IMR-90 (cell line): Measurements from ENCODE around the gene ADAP1. TPM values are rescaled to one million over a fixed set of nuclear protein-coding genes. Genes with fewer than 3 reads are reported as not detected.
"Not testable (repeated sequence)": the region's sequence is repeated elsewhere in the genome, so short reads cannot be mapped to it uniquely, and the experiment has no call there.

Experiments used
- ATAC-seq: fragments of 200-7000 bp; cut with Tn5 transposase; 2 replicates; pipeline ENCODE4 v1.9.1; 2020; ENCODE audit warnings: low read depth, mild to moderate bottlenecking, moderate library complexity
- BruUV-seq: library from RNA; stranded (reverse); fragments of 400-500 nt; replicated peaks from 2 replicates; lab custom pipeline; 2021; lab: Mats Ljungman, UMichigan
- CTCF ChIA-PET: fragments of 300-600 bp; formaldehyde crosslinking; extraction: SDS; loops from one replicate; lab custom pipeline; 2021; ENCODE audit warnings: antibody characterized with exemption; lab: Yijun Ruan, JAX
- POLR2A ChIA-PET: fragments of 300-600 bp; sonication (Branson Sonifier 250); formaldehyde crosslinking; loops from one replicate; lab custom pipeline; 2022; ENCODE audit warnings: antibody characterized with exemption; ENCODE audit not compliant: unreplicated experiment; lab: Charles Lee
- DNase-seq: peaks from one replicate; pipeline ENCODE4 v3.0.0; 2013
- H2AFZ ChIP-seq: replicated peaks from 2 replicates; pipeline ENCODE3; 2013; ENCODE audit warnings: low read length, mild to moderate bottlenecking; ENCODE audit not compliant: poor library complexity
- H2AK5ac ChIP-seq: 2 replicates; pipeline ENCODE4 v1.6.1; 2013; ENCODE audit warnings: low read depth, low read length, inconsistent platforms
- H2AK9ac ChIP-seq: replicated peaks from 2 replicates; pipeline ENCODE3; 2013; ENCODE audit warnings: mild to moderate bottlenecking, low read depth, low read length, moderate library complexity; ENCODE audit not compliant: poor library complexity
- H2BK120ac ChIP-seq: 2 replicates; pipeline ENCODE4 v1.6.1; 2013; ENCODE audit warnings: low read depth, low read length, inconsistent platforms
- H2BK15ac ChIP-seq: 3 replicates; pipeline ENCODE4 v1.6.1; 2013; ENCODE audit warnings: low read depth, low read length, inconsistent platforms
- H2BK20ac ChIP-seq: 2 replicates; pipeline ENCODE4 v1.6.1; 2013; ENCODE audit warnings: low read depth, mild to moderate bottlenecking, inconsistent platforms, low read length, moderate library complexity
- H2BK5ac ChIP-seq: 2 replicates; pipeline ENCODE4 v1.6.1; 2013; ENCODE audit warnings: mild to moderate bottlenecking, low read depth, low read length, inconsistent platforms; ENCODE audit not compliant: poor library complexity, severe bottlenecking
- H3K14ac ChIP-seq: replicated peaks from 2 replicates; pipeline ENCODE4 v1.6.1; 2013; ENCODE audit warnings: low read depth, low read length, inconsistent platforms
- H3K18ac ChIP-seq: 2 replicates; pipeline ENCODE4 v1.6.1; 2013; ENCODE audit warnings: low read depth, low read length, control low read depth
- H3K23ac ChIP-seq: 2 replicates; pipeline ENCODE4 v1.6.1; 2013; ENCODE audit warnings: low read depth, low read length, inconsistent platforms
- H3K27ac ChIP-seq: 2 replicates; pipeline ENCODE4 v1.5.1; 2013; ENCODE audit warnings: mild to moderate bottlenecking, control low read depth, low read length; ENCODE audit not compliant: insufficient read depth
- H3K27me3 ChIP-seq: 2 replicates; pipeline ENCODE4 v1.6.1; 2013; ENCODE audit warnings: low read length; ENCODE audit not compliant: control insufficient read depth, insufficient read depth
- H3K36me3 ChIP-seq: 2 replicates; pipeline ENCODE4 v1.6.1; 2013; ENCODE audit warnings: low read length, mixed read lengths; ENCODE audit not compliant: control insufficient read depth, insufficient read depth
- H3K4ac ChIP-seq: 2 replicates; pipeline ENCODE4 v1.6.1; 2013; ENCODE audit warnings: low read depth, low read length, inconsistent platforms
- H3K4me1 ChIP-seq: 2 replicates; pipeline ENCODE4 v1.6.1; 2013; ENCODE audit warnings: low read length, mixed read lengths; ENCODE audit not compliant: control insufficient read depth, insufficient read depth
- H3K4me2 ChIP-seq: 2 replicates; pipeline ENCODE4 v1.6.1; 2013; ENCODE audit warnings: low read depth, mild to moderate bottlenecking, control low read depth, low read length, moderate library complexity
- H3K4me3 ChIP-seq: 2 replicates; pipeline ENCODE4 v1.5.1; 2013; ENCODE audit warnings: low read depth, mild to moderate bottlenecking, control low read depth, low read length, moderate library complexity; ENCODE audit not compliant: insufficient read depth
- H3K56ac ChIP-seq: 2 replicates; pipeline ENCODE4 v1.6.1; 2013; ENCODE audit warnings: low read length, inconsistent platforms; ENCODE audit not compliant: insufficient read depth; ENCODE audit errors: extremely low read depth
- H3K79me1 ChIP-seq, 2 experiments: 2 replicates each; pipeline ENCODE4 v1.6.1; 2013; ENCODE audit warnings: low read length in 2 of 2, inconsistent platforms in 1 of 2, low read depth in 1 of 2
- H3K9ac ChIP-seq: 2 replicates; pipeline ENCODE4 v1.6.1; 2013; ENCODE audit warnings: low read depth, low read length, control low read depth
- H3K9me1 ChIP-seq: 2 replicates; pipeline ENCODE4 v1.6.1; 2013; ENCODE audit warnings: low read length, inconsistent platforms; ENCODE audit not compliant: insufficient read depth
- H3K9me3 ChIP-seq: 2 replicates; pipeline ENCODE4 v1.6.1; 2013; ENCODE audit warnings: low read length; ENCODE audit not compliant: control insufficient read depth, insufficient read depth
- H4K20me1 ChIP-seq: 2 replicates; pipeline ENCODE4 v1.6.1; 2013; ENCODE audit warnings: low read length, inconsistent platforms; ENCODE audit not compliant: insufficient read depth
- H4K5ac ChIP-seq: 2 replicates; pipeline ENCODE4 v1.6.1; 2013; ENCODE audit warnings: mild to moderate bottlenecking, low read depth, low read length, control low read depth
- H4K8ac ChIP-seq, 2 experiments: 2 replicates each; pipeline ENCODE4 v1.6.1; 2013; ENCODE audit warnings: low read depth in 2 of 2, low read length in 2 of 2, control low read depth in 1 of 2, inconsistent platforms in 1 of 2
- H4K91ac ChIP-seq: 2 replicates; pipeline ENCODE4 v1.6.1; 2013; ENCODE audit warnings: low read depth, low read length, inconsistent platforms; ENCODE audit not compliant: insufficient read depth
- CEBPB ChIP-seq: IDR thresholded peaks from 2 replicates; pipeline ENCODE4 v1.6.1; 2012; ENCODE audit warnings: low read depth, low read length, improper control_type of control experiment
- CHD1 ChIP-seq: IDR thresholded peaks from 2 replicates; pipeline ENCODE4 v1.6.1; 2012; ENCODE audit warnings: low read depth, low read length, improper control_type of control experiment
- WGBS, 2 experiments: methylation state at CpG; one replicate each; pipeline versions ENCODE4 v1.1.5 to v1.1.7; 2013; ENCODE audit warnings: missing lambda C conversion rate in 2 of 2; ENCODE audit not compliant: insufficient read length in 1 of 2; ENCODE audit errors: extremely low coverage in 2 of 2; 5-methylcytosine and 5-hydroxymethylcytosine counted together
- dilution Hi-C: fragments of 300-500 bp; cut with HindIII; formaldehyde crosslinking; loops from one replicate; pipeline ENCODE4 v1.14.3; 2018; ENCODE audit warnings: low sequenced_read_pairs; ENCODE audit not compliant: unreplicated experiment
- in situ Hi-C: fragments of 300-500 bp; cut with MboI; formaldehyde crosslinking; loops from 3 replicates; pipeline ENCODE4 v1.14.3; 2019; ENCODE audit warnings: low sequenced_read_pairs, inconsistent platforms, mixed read lengths
- intact Hi-C: fragments of 100-400 bp; cut with micrococcal nuclease; formaldehyde crosslinking; loops from 2 replicates; pipeline ENCODE4 v1.10.0; 2022
- polyA plus RNA-seq, 3 experiments: library from polyadenylated mRNA; depleted of rRNA; stranded (reverse); fragments of >200 nt; gene quantifications; 2 replicates each; pipeline ENCODE4 v1.2.3, GENCODE V29; 2012; ENCODE audit warnings: low replicate concordance in 1 of 3
- total RNA-seq: library from RNA; depleted of rRNA; stranded (reverse); fragments of >200 nt; gene quantifications from 2 replicates; pipeline ENCODE4 v1.2.3, GENCODE V29; 2012

Gene ADAP1
- total and polyA plus RNA-seq, 2 of the 4 experiments (the other 2 are of a cell fraction) = 1.4 to 2.0 TPM

- TF ChIP-seq CHD1 (no peak), CEBPB (no peak)
These were observed 81.0 kb downstream of the ADAP1 start (continued) for GRCh38 chr7:873367-874002.

DNA sequence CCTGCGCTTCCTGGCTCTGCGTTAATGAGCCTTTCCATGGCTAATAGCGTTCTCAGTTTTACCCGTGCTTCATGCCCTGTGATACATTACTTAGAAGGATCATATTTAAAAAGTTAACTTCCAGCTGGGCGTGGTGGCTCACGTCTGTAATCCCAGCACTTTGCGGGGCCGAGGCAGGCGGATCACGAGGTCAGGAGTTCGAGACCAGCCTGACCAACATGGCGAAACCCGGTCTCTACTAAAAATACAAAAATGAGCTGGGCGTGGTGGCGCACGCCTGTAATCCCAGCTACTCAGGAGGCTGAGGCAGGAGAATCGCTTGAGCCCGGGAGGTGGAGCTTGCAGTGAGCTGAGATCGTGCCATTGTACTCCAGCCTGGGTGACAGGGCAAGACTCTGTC, 81.8 kb downstream of the ADAP1 start:
- H2BK5ac ChIP-seq, H3K18ac ChIP-seq, DNase-seq, H3K4me3 ChIP-seq, H3K9ac ChIP-seq, H4K91ac ChIP-seq, H2BK20ac ChIP-seq, H3K23ac ChIP-seq, H2AK9ac ChIP-seq, H3K4me2 ChIP-seq, H4K20me1 ChIP-seq, H2AFZ ChIP-seq, H3K4me1 ChIP-seq, H3K14ac ChIP-seq, H3K27ac ChIP-seq, H3K9me1 ChIP-seq, H2AK5ac ChIP-seq, H4K8ac ChIP-seq, H3K56ac ChIP-seq, H3K4ac ChIP-seq, BruUV-seq, H3K27me3 ChIP-seq, dilution Hi-C loops, H2BK120ac ChIP-seq, H2BK15ac ChIP-seq, ATAC-seq, H3K9me3 ChIP-seq, H4K5ac ChIP-seq: not testable (repeated sequence)
- peaks cover 5 to 44% of the 10 kb centered on the region in 2 experiments for H3K79me1 ChIP-seq
- 91% methylated on average over 12 of the region's 19 CpGs; no CpG with 5 or more reads in 1 of the 2 experiments for WGBS, 2 experiments
- POLR2A ChIA-PET = interaction anchor here (0.6 kb wide), 1 partner anchor 231 kb away, joined by 3 read pairs; no protein-coding TSS in a partner anchor
- peaks cover 35% of the 10 kb centered on the region for H3K36me3 ChIP-seq
- intact Hi-C loops (loop anchor here (1.0 to 10.0 kb wide), 3 partner anchors 86 to 552 kb away; partner anchors contain the start of gene PDGFA), in situ Hi-C loops (loop anchor here (5.0 to 10.0 kb wide), 2 partner anchors 85 to 338 kb away; no protein-coding TSS in a partner anchor)
- CTCF ChIA-PET = interaction anchor here (0.6 to 1.3 kb wide), 2 partner anchors 79 to 91 kb away, joined by 3 read pairs; no protein-coding TSS in a partner anchor
